ENCODE data around the gene TCP1. TPM values are rescaled to one million over a fixed set of nuclear protein-coding genes. Genes with fewer than 3 reads are reported as not detected.

Gene TCP1
- total and polyA plus RNA-seq, 10 donors, result 74.3 to 136 (median 111) TPM

GRCh38 chr6:159836718-159837490 lies 47.5 kb upstream of the TCP1 start:
- TF ChIP-seq POLR2AphosphoS5 (IDR thresholded peaks at IDR 0.05) (no peak), CTCF (IDR thresholded peaks at IDR 0.05 in 8 of 11, conservative IDR thresholded peaks at IDR 0.05 in 3 of 11) (no peak), POLR2A (IDR thresholded peaks at IDR 0.05) (no peak)
- WGBS, 5 donors, result 81 to 87% (median 85%) methylated on average over 29 of the region's 29 CpGs
- Histone ChIP-seq H3K27me3 (replicated peaks in 1 of 7) (peaks cover 0 to 14% (median 0%) of the 10 kb centered on the region in 7 donors), H3K27ac (no peak overlapping the region), H3K4me1 (no peaks in the 10 kb centered on the region), H3K9me3 (no peaks in the 10 kb centered on the region), H3K36me3 (no peaks in the 10 kb centered on the region), H3K4me3 (no peak overlapping the region)
- DNase-seq, result no peak
- intact Hi-C loops (cut with DNase I; ENCODE audit: low total_unique reads), result no loop called here

GRCh38 chr6:159833997-159834603 lies 44.7 kb upstream of the TCP1 start:
- H3K36me3 ChIP-seq, result no peaks in the 10 kb centered on the region
- peaks cover 0 to 11% (median 7%) of the 10 kb centered on the region in 6 donors for H3K4me1 ChIP-seq
- DNase-seq, result no peak
- H3K27me3 ChIP-seq (replicated peaks in 1 of 7), result peaks cover 0 to 14% (median 0%) of the 10 kb centered on the region in 7 donors
- TF ChIP-seq POLR2AphosphoS5 (IDR thresholded peaks at IDR 0.05) (no peak), POLR2A (IDR thresholded peaks at IDR 0.05) (no peak), CTCF (IDR thresholded peaks at IDR 0.05 in 8 of 11, conservative IDR thresholded peaks at IDR 0.05 in 3 of 11) (no peak)
- H3K9me3 ChIP-seq, result no peaks in the 10 kb centered on the region
- intact Hi-C loops (cut with DNase I; ENCODE audit: low total_unique reads), result no loop called here
- 71 to 81% (median 77%) methylated on average over 5 of the region's 5 CpGs for whole genome bisulfite sequencing, 5 donors
- no peak overlapping the region for H3K4me3 ChIP-seq
- H3K27ac ChIP-seq, result no peak overlapping the region

GRCh38 chr6:159833556-159833955 lies 44.2 kb upstream of the TCP1 start:
- Histone ChIP-seq H3K4me3 (no peak overlapping the region), H3K9me3 (no peaks in the 10 kb centered on the region), H3K27ac (no peak overlapping the region), H3K27me3 (replicated peaks in 1 of 7) (peaks cover 0 to 14% (median 0%) of the 10 kb centered on the region in 7 donors), H3K4me1 (peaks cover 0 to 12% (median 7%) of the 10 kb centered on the region in 6 donors), H3K36me3 (no peaks in the 10 kb centered on the region)
- intact Hi-C loops (cut with DNase I; ENCODE audit: low total_unique reads), result no loop called here
- no peak for TF ChIP-seq CTCF (IDR thresholded peaks at IDR 0.05 in 8 of 11, conservative IDR thresholded peaks at IDR 0.05 in 3 of 11)
- TF ChIP-seq POLR2AphosphoS5 (IDR thresholded peaks at IDR 0.05), result no peak
- TF ChIP-seq POLR2A (IDR thresholded peaks at IDR 0.05), result no peak
- 89 to 96% (median 92%) methylated on average over 2 of the region's 2 CpGs for WGBS, 5 donors
- DNase-seq, result no peak

GRCh38 chr6:159832946-159833345 lies 43.5 kb upstream of the TCP1 start:
- intact Hi-C loops (cut with DNase I; ENCODE audit: low total_unique reads), result no loop called here
- DNase-seq, result no peak
- Histone ChIP-seq H3K4me1 (peaks cover 0 to 12% (median 7%) of the 10 kb centered on the region in 6 donors), H3K27ac (no peak overlapping the region), H3K4me3 (no peak overlapping the region), H3K27me3 (replicated peaks in 1 of 7) (peaks cover 0 to 14% (median 0%) of the 10 kb centered on the region in 7 donors), H3K9me3 (no peaks in the 10 kb centered on the region), H3K36me3 (no peaks in the 10 kb centered on the region)
- WGBS, 5 donors, result 51 to 75% (median 53%) methylated on average over 4 of the region's 4 CpGs
- no peak for TF ChIP-seq POLR2A (IDR thresholded peaks at IDR 0.05)
- TF ChIP-seq POLR2AphosphoS5 (IDR thresholded peaks at IDR 0.05), result no peak
